A673 (cell line): ENCODE measurements around the gene AATK. TPM values are rescaled to one million over a fixed set of nuclear protein-coding genes. Genes with fewer than 3 reads are reported as not detected.

Experiments
- BruUV-seq: library from RNA; stranded (reverse); fragments of 400-500 nt; replicated peaks from 2 replicates; lab custom pipeline; 2021; lab: Mats Ljungman, UMichigan
- CTCF ChIA-PET: fragments of 300-600 bp; sonication (Branson Sonifier 250); formaldehyde crosslinking; loops from one replicate; lab custom pipeline; 2022; ENCODE audit warnings: antibody characterized with exemption; lab: Charles Lee
- POLR2A ChIA-PET: fragments of 300-600 bp; sonication (Branson Sonifier 250); formaldehyde crosslinking; loops from one replicate; lab custom pipeline; 2022; ENCODE audit warnings: antibody characterized with exemption; ENCODE audit not compliant: low non-redundant PET; lab: Charles Lee
- DNase-seq: peaks from one replicate; pipeline ENCODE4 v3.0.0-alpha.2; 2015; ENCODE audit warnings: low spot score
- H3K27ac ChIP-seq: fragments of 200-600 bp; sonication (generic); 2 replicates; pipeline ENCODE4 v1.5.1; 2016; ENCODE audit warnings: mixed run types, low read depth, mild to moderate bottlenecking, mixed read lengths, antibody characterized with exemption, low read length; ENCODE audit not compliant: poor library complexity, severe bottlenecking
- H3K27me3 ChIP-seq: fragments of 200-600 bp; sonication (generic); replicated peaks from 2 replicates; pipeline ENCODE4 v1.6.1; 2017; ENCODE audit warnings: mixed run types, low read depth, mild to moderate bottlenecking, mixed read lengths, antibody characterized with exemption, low read length; ENCODE audit not compliant: insufficient read depth, poor library complexity
- H3K36me3 ChIP-seq: fragments of 200-600 bp; sonication (generic); 2 replicates; pipeline ENCODE4 v1.6.1; 2016; ENCODE audit warnings: mixed run types, mild to moderate bottlenecking, mixed read lengths, antibody characterized with exemption, low read length; ENCODE audit not compliant: insufficient read depth, poor library complexity, severe bottlenecking
- H3K4me1 ChIP-seq: fragments of 200-600 bp; sonication (generic); 2 replicates; pipeline ENCODE4 v1.6.1; 2017; ENCODE audit warnings: mixed run types, mild to moderate bottlenecking, mixed read lengths, antibody characterized with exemption, low read length; ENCODE audit not compliant: insufficient read depth, poor library complexity, severe bottlenecking
- H3K4me3 ChIP-seq: fragments of 200-600 bp; sonication (generic); 2 replicates; pipeline ENCODE4 v1.5.1; 2016; ENCODE audit warnings: low read depth, mixed run types, mild to moderate bottlenecking, mixed read lengths, low read length; ENCODE audit not compliant: poor library complexity, severe bottlenecking
- H3K9me3 ChIP-seq: fragments of 200-600 bp; sonication (generic); 2 replicates; pipeline ENCODE4 v1.6.1; 2016; ENCODE audit warnings: mixed run types, low read depth, mild to moderate bottlenecking, mixed read lengths, antibody characterized with exemption, low read length; ENCODE audit not compliant: poor library complexity, severe bottlenecking
- EZH2 ChIP-seq: fragments of 200-600 bp; sonication (generic); IDR thresholded peaks from 2 replicates; pipeline ENCODE4 v1.6.1; 2017; ENCODE audit warnings: borderline replicate concordance, low read depth, mild to moderate bottlenecking, mixed read lengths, antibody characterized with exemption, low read length; ENCODE audit not compliant: poor library complexity, severe bottlenecking
- intact Hi-C: fragments of 100-400 bp; cut with micrococcal nuclease; formaldehyde crosslinking; loops from one replicate; pipeline ENCODE4 v1.10.0; 2022; ENCODE audit not compliant: unreplicated experiment
- total RNA-seq: library from RNA; stranded (reverse); gene quantifications from 2 replicates; pipeline ENCODE4 v1.2.3, GENCODE V29; 2021
- TF ChIP-seq, protein P1 (sequence below): fragments of 300-800, 200-600 bp; sonication (generic); conservative IDR thresholded peaks from 2 replicates; pipeline ENCODE4 v1.5.1; 2017; ENCODE audit warnings: low read depth, mild to moderate bottlenecking, antibody characterized with exemption, low read length, moderate library complexity, mixed read lengths

AATK gene
- total RNA-seq, 1 experiment from 2014 or later, result 0.90 TPM

DNA sequence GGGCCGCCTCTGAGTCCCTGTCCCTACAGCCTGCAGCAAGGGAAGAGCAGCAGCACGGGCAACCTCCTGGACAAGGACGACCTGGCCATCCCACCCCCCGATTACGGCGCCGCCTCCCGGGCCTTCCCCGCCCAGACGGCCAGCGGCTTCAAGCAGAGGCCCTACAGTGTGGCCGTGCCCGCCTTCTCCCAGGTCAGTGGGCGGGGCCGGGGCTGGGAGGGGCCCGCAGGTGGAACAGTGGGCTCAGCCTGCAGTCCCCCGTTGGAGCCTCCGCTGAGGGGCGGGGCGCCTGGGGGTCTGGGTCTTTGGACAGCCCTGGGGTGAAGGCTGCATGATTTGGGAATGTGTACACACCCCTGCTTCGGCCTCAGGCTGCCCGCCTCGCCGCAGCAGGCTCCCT lies 59.3 kb downstream of the AATK start:
- no peaks in the 10 kb centered on the region for H3K9me3 ChIP-seq
- intact Hi-C loops, result no loop called here
- H3K4me1 ChIP-seq, result peaks cover 13% of the 10 kb centered on the region
- H3K27ac ChIP-seq, result no peak overlapping the region
- ChIA-PET POLR2A (no interaction called here), CTCF (no interaction called here)
- no peak overlapping the region for H3K4me3 ChIP-seq
- TF ChIP-seq EZH2, result no peak
- TF ChIP-seq, protein P1, sequence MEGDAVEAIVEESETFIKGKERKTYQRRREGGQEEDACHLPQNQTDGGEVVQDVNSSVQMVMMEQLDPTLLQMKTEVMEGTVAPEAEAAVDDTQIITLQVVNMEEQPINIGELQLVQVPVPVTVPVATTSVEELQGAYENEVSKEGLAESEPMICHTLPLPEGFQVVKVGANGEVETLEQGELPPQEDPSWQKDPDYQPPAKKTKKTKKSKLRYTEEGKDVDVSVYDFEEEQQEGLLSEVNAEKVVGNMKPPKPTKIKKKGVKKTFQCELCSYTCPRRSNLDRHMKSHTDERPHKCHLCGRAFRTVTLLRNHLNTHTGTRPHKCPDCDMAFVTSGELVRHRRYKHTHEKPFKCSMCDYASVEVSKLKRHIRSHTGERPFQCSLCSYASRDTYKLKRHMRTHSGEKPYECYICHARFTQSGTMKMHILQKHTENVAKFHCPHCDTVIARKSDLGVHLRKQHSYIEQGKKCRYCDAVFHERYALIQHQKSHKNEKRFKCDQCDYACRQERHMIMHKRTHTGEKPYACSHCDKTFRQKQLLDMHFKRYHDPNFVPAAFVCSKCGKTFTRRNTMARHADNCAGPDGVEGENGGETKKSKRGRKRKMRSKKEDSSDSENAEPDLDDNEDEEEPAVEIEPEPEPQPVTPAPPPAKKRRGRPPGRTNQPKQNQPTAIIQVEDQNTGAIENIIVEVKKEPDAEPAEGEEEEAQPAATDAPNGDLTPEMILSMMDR, result no peak
- DNase-seq, result no peak
- no peaks in the 10 kb centered on the region for H3K27me3 ChIP-seq
- H3K36me3 ChIP-seq, result no peaks in the 10 kb centered on the region
- no TSS peak for BruUV-seq

DNA sequence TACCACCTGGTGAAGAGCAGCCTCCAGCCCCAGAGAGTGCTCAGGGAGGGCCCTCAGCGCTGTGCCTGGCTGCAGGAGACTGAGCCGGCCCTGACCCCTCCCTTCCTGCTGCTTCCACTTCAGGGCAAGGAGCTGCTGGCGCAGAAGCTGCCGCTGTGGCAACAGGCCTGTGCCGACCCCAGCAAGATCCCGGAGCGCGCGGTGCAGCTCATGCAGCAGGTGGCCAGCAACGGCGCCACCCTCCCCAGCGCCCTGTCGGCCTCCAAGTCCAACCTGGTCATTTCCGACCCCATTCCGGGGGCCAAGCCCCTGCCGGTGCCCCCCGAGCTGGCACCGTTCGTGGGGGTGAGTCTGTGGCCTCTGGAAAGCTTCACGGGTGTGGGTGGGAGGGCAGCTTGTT lies 62.6 kb downstream of the AATK start:
- no peaks in the 10 kb centered on the region for H3K4me1 ChIP-seq
- no peak overlapping the region for H3K4me3 ChIP-seq
- no peak for DNase-seq
- no peak overlapping the region for H3K27ac ChIP-seq
- TF ChIP-seq EZH2, result no peak
- TF ChIP-seq, protein P1, result no peak
- H3K9me3 ChIP-seq, result no peaks in the 10 kb centered on the region
- H3K27me3 ChIP-seq, result no peaks in the 10 kb centered on the region
- CTCF ChIA-PET, result interaction anchor here (1.1 kb wide), 1 partner anchor 676 kb away, joined by 3 read pairs; no protein-coding TSS in a partner anchor
- H3K36me3 ChIP-seq, result peaks cover 7% of the 10 kb centered on the region
- BruUV-seq, result no TSS peak
- intact Hi-C loops, result no loop called here
- POLR2A ChIA-PET, result no interaction called here

- Histone ChIP-seq H3K27ac (no peak overlapping the region), H3K4me3 (no peak overlapping the region), H3K9me3 (no peaks in the 10 kb centered on the region), H3K4me1 (peaks cover 4% of the 10 kb centered on the region), H3K36me3 (peaks cover 7% of the 10 kb centered on the region), H3K27me3 (no peaks in the 10 kb centered on the region)
- intact Hi-C loops, result no loop called here
- no TSS peak for BruUV-seq
- TF ChIP-seq, protein P1, result no peak
- TF ChIP-seq EZH2, result no peak
- CTCF ChIA-PET, result interaction anchor here (0.6 to 1.1 kb wide), 2 partner anchors 79 to 676 kb away, joined by 3 read pairs; no protein-coding TSS in a partner anchor
- POLR2A ChIA-PET, result no interaction called here
- DNase-seq, result no peak
These were observed 63.2 kb downstream of the AATK start for GRCh38 chr17:81102869-81103268.
